Measurements from ENCODE around the gene SCN3A. TPM values are rescaled to one million over a fixed set of nuclear protein-coding genes. Genes with fewer than 3 reads are reported as not detected.

SCN3A gene
- total and polyA plus RNA-seq, 4 donors = 0.06 to 2.3 (median 0.43) TPM

DNA sequence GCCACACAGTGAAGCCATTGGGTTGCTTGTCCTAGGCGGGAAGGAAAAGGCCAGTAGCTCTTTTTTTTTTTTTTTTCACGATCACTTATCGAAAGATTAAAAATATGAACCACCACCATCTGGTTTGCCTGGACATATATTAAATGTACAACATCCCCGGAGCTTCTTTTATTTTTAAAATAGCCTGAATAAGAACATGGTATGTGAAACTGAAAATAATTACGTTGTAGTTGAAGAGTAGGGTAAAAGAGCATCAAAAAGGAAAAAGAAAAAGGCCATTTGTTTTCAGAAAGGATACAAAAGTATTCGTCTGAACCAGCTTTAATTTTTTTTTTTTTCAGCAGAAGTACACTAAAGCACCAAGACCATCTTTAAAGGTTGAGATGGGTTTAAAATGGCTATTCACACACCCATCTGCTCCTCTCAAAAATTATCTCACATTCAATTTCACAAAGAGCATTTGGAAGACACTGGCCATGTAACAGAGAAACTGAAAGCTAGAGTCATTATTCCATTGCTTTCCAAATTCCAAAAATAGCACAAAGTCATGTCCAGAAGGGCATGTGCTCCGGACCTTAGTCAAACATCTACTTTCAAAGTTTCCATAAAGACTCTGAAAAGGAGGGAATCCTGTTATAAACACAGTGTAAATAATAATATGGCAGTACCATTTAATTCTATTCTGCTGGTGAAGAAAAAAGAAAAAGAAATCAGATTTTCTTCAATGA, 82.9 kb downstream of the SCN3A start:
- TF ChIP-seq, protein P1, sequence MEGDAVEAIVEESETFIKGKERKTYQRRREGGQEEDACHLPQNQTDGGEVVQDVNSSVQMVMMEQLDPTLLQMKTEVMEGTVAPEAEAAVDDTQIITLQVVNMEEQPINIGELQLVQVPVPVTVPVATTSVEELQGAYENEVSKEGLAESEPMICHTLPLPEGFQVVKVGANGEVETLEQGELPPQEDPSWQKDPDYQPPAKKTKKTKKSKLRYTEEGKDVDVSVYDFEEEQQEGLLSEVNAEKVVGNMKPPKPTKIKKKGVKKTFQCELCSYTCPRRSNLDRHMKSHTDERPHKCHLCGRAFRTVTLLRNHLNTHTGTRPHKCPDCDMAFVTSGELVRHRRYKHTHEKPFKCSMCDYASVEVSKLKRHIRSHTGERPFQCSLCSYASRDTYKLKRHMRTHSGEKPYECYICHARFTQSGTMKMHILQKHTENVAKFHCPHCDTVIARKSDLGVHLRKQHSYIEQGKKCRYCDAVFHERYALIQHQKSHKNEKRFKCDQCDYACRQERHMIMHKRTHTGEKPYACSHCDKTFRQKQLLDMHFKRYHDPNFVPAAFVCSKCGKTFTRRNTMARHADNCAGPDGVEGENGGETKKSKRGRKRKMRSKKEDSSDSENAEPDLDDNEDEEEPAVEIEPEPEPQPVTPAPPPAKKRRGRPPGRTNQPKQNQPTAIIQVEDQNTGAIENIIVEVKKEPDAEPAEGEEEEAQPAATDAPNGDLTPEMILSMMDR (IDR thresholded peaks at IDR 0.05; ENCODE audit: control extremely low read depth, extremely low read depth) = no peak
- Histone ChIP-seq H3K4me3 (no peak overlapping the region), H3K9ac (ENCODE audit: insufficient read depth in 1 of 2, low read length in 2 of 2) (no peak overlapping the region), H3K27me3 (ENCODE audit: control insufficient read depth in 3 of 3, insufficient read depth in 3 of 3, low read length in 2 of 3) (no peaks in the 10 kb centered on the region), H3K4me1 (ENCODE audit: control insufficient read depth in 5 of 5, insufficient read depth in 5 of 5, low read length in 5 of 5) (no peaks in the 10 kb centered on the region), H3K27ac (ENCODE audit: low read depth in 1 of 2, low read length in 1 of 2) (no peak overlapping the region), H3K9me3 (ENCODE audit: control insufficient read depth in 4 of 4, insufficient read depth in 3 of 4, low read length in 3 of 4) (no peaks in the 10 kb centered on the region), H3K36me3 (ENCODE audit: control insufficient read depth in 4 of 4, insufficient read depth in 4 of 4, low read length in 4 of 4) (no peaks in the 10 kb centered on the region)
- DNase-seq = no peak
- WGBS, 2 donors = 83 to 89% methylated on average over 7 of the region's 7 CpGs
- no peak for ATAC-seq (ENCODE audit: insufficient read depth, low FRiP score)

DNA sequence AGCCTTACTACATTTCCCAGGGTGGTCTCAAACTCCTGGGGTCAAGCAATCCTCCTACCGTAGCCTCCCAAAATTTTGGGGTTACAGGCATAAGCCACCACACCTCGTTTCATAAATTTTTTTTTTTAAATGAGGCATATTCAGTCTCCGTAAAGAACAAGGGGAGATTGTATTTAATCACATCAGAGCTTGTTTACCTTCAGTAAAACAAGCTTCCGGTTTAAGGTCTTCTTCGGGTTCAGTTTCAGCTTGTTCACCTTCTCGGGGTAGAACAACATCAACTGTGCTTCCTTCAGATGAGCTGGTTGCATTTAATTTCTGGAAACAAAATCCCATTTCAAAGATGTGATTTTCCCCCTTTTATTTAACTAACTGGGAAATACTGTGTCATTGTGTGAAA, 88.6 kb downstream of the SCN3A start:
- no peak for DNase-seq
- Histone ChIP-seq H3K4me3 (no peak overlapping the region), H3K9ac (ENCODE audit: insufficient read depth in 1 of 2, low read length in 2 of 2) (no peak overlapping the region), H3K36me3 (ENCODE audit: control insufficient read depth in 4 of 4, insufficient read depth in 4 of 4, low read length in 4 of 4) (no peaks in the 10 kb centered on the region), H3K27me3 (ENCODE audit: control insufficient read depth in 3 of 3, insufficient read depth in 3 of 3, low read length in 2 of 3) (no peaks in the 10 kb centered on the region), H3K9me3 (ENCODE audit: control insufficient read depth in 4 of 4, insufficient read depth in 3 of 4, low read length in 3 of 4) (no peaks in the 10 kb centered on the region), H3K4me1 (ENCODE audit: control insufficient read depth in 5 of 5, insufficient read depth in 5 of 5, low read length in 5 of 5) (no peaks in the 10 kb centered on the region), H3K27ac (ENCODE audit: low read depth in 1 of 2, low read length in 1 of 2) (no peak overlapping the region)
- ATAC-seq (ENCODE audit: insufficient read depth, low FRiP score) = no peak
- TF ChIP-seq, protein P1 (IDR thresholded peaks at IDR 0.05; ENCODE audit: control extremely low read depth, extremely low read depth) = no peak
- 76 to 79% methylated on average over 6 of the region's 6 CpGs for WGBS, 2 donors

DNA sequence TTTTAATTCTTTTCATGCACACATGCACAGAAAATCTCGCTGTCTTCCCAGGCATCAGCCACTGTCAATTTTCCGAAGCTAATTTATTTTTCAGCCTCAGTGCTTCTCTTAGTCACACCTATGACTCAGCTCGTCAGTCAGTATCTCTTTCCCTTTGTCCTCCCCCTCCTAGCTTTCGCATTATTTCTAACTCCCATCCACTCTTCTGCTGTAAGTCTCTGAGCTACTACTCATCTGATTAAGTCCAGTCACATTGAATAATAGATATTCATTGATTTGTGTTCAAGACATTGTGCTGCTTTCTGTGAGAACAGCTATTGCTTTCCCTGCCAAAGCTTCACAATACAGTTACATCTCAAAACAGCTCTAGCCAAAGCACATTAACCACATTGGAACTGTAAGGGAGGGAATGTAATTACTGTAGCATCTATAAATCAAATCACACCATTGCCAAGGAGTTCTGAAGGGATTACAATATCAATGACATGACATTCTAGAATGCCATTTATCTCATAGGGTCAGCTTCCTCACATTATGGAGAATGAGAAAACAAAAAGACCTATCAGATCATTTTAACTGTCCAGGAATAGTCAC, 89.4 kb downstream of the SCN3A start:
- no peaks in the 10 kb centered on the region for H3K27me3 ChIP-seq (ENCODE audit: control insufficient read depth in 3 of 3, insufficient read depth in 3 of 3, low read length in 2 of 3)
- H3K9ac ChIP-seq (ENCODE audit: insufficient read depth in 1 of 2, low read length in 2 of 2) = no peak overlapping the region
- H3K4me3 ChIP-seq = no peak overlapping the region
- no peaks in the 10 kb centered on the region for H3K4me1 ChIP-seq (ENCODE audit: control insufficient read depth in 5 of 5, insufficient read depth in 5 of 5, low read length in 5 of 5)
- WGBS, 2 donors = 85 to 90% methylated on average over 4 of the region's 4 CpGs
- no peak overlapping the region for H3K27ac ChIP-seq (ENCODE audit: low read depth in 1 of 2, low read length in 1 of 2)
- no peaks in the 10 kb centered on the region for H3K36me3 ChIP-seq (ENCODE audit: control insufficient read depth in 4 of 4, insufficient read depth in 4 of 4, low read length in 4 of 4)
- H3K9me3 ChIP-seq (ENCODE audit: control insufficient read depth in 4 of 4, insufficient read depth in 3 of 4, low read length in 3 of 4) = no peaks in the 10 kb centered on the region
- no peak for DNase-seq
- TF ChIP-seq, protein P1 (IDR thresholded peaks at IDR 0.05; ENCODE audit: control extremely low read depth, extremely low read depth) = no peak
- no peak for ATAC-seq (ENCODE audit: insufficient read depth, low FRiP score)

Data from lung (tissue), 12 donors.